LNCaP clone FGC (cell line): Measurements from ENCODE around the gene PRDM15.
"Not testable (repeated sequence)": the region's sequence is repeated elsewhere in the genome, so short reads cannot be mapped to it uniquely, and the experiment has no call there.

Experiments
- DNase-seq: peaks from one replicate; pipeline ENCODE4 v3.0.0-alpha.2; 2011; ENCODE audit warnings: low read depth
- H3K4me3 ChIP-seq: 2 replicates; pipeline ENCODE4 v1.5.1; 2011; ENCODE audit warnings: mild to moderate bottlenecking, low read depth, low read length, control low read depth
- CTCF ChIP-seq: IDR thresholded peaks from 2 replicates; pipeline ENCODE4 v1.5.1; 2012; ENCODE audit warnings: mild to moderate bottlenecking; ENCODE audit not compliant: control insufficient read depth, insufficient read depth; ENCODE audit errors: extremely low read depth

The PRDM15 gene

GRCh38 chr21:41796476-41797080 is 82.6 kb downstream of the PRDM15 start:
- no peak for TF ChIP-seq CTCF
- DNase-seq: no peak
- no peak overlapping the region for H3K4me3 ChIP-seq

GRCh38 chr21:41795726-41796125 is 83.4 kb downstream of the PRDM15 start:
- no peak for DNase-seq
- H3K4me3 ChIP-seq: no peak overlapping the region
- TF ChIP-seq CTCF: no peak

GRCh38 chr21:41794600-41794999 is 84.5 kb downstream of the PRDM15 start:
- TF ChIP-seq CTCF: no peak
- no peak overlapping the region for H3K4me3 ChIP-seq
- DNase-seq: no peak

- H3K4me3 ChIP-seq: no peak overlapping the region
- no peak for DNase-seq
- no peak for TF ChIP-seq CTCF
These were observed 86.4 kb downstream of the PRDM15 start for GRCh38 chr21:41792711-41793110.

GRCh38 chr21:41786509-41786987 is 92.6 kb downstream of the PRDM15 start:
- H3K4me3 ChIP-seq: no peak overlapping the region
- DNase-seq: no peak
- no peak for TF ChIP-seq CTCF

- DNase-seq, H3K4me3 ChIP-seq: not testable (repeated sequence)
These were observed 93.9 kb downstream of the PRDM15 start for GRCh38 chr21:41785262-41785661.

GRCh38 chr21:41784456-41785102 is 94.6 kb downstream of the PRDM15 start:
- no peak for DNase-seq
- H3K4me3 ChIP-seq: no peak overlapping the region
- no peak for TF ChIP-seq CTCF
